Kidney (tissue), 14 donors: Measurements from ENCODE around the gene TMEM266. TPM values are rescaled to one million over a fixed set of nuclear protein-coding genes. Genes with fewer than 3 reads are reported as not detected.

Source experiments
- DNase-seq, 5 donors: peaks; one replicate each; pipeline ENCODE4 v3.0.0-alpha.2; 2013 to 2020
- FAIRE-seq: peaks from 2 replicates; lab custom pipeline; 2012; peaks lifted over from hg19 to GRCh38; lab: Jason Lieb, UNC
- H3K27ac ChIP-seq, 2 donors: one replicate each; pipeline ENCODE4 v1.7.0; 2013; ENCODE audit warnings: low read depth in 2 of 2, low read length in 2 of 2, inconsistent platforms in 1 of 2
- H3K27me3 ChIP-seq: one replicate; pipeline ENCODE4 v1.7.1; 2013; ENCODE audit warnings: low read length, inconsistent platforms; ENCODE audit not compliant: control insufficient read depth, insufficient read depth
- H3K36me3 ChIP-seq, 3 donors: one replicate each; pipeline versions ENCODE4 v1.7.0 to v1.7.1; 2013; ENCODE audit warnings: low read length in 3 of 3, control low read depth in 1 of 3, inconsistent platforms in 1 of 3; ENCODE audit not compliant: insufficient read depth in 3 of 3, control insufficient read depth in 2 of 3
- H3K4me1 ChIP-seq, 3 donors: one replicate each; pipeline versions ENCODE4 v1.7.0 to v1.7.1; 2013; ENCODE audit warnings: low read length in 3 of 3, inconsistent platforms in 1 of 3, low read depth in 1 of 3; ENCODE audit not compliant: control insufficient read depth in 2 of 3, insufficient read depth in 2 of 3
- H3K4me3 ChIP-seq, 3 donors: one replicate each; pipeline versions ENCODE4 v1.7.0 to v1.8.1; 2013; ENCODE audit warnings: low read length in 3 of 3, control low read depth in 1 of 3, inconsistent platforms in 1 of 3
- H3K9ac ChIP-seq, 3 donors: one replicate each; pipeline versions ENCODE4 v1.7.0 to v1.7.1; 2013; ENCODE audit warnings: low read length in 3 of 3, control low read depth in 1 of 3, inconsistent platforms in 1 of 3
- H3K9me3 ChIP-seq, 3 donors: one replicate each; pipeline versions ENCODE4 v1.7.0 to v1.7.1; 2013; ENCODE audit warnings: low read length in 3 of 3, control low read depth in 1 of 3, inconsistent platforms in 1 of 3; ENCODE audit not compliant: control insufficient read depth in 2 of 3, insufficient read depth in 1 of 3
- CTCF ChIP-seq: IDR thresholded peaks from 3 replicates; pipeline ENCODE4 v1.5.1; 2012; ENCODE audit warnings: mild to moderate bottlenecking, moderate library complexity, borderline replicate concordance; ENCODE audit not compliant: insufficient read depth; ENCODE audit errors: extremely low read depth
- intact Hi-C: fragments of 100-400 bp; cut with DNase I; formaldehyde crosslinking; loops from one replicate; pipeline ENCODE4 v1.11.1; 2022
- polyA plus RNA-seq: library from polyadenylated mRNA; stranded (reverse); fragments of 350-450 nt; fragmentation: Illumina TruSeq; extraction: RNeasy Lipid Tissue Mini Kit (QIAGEN cat#74804); gene quantifications from one replicate; pipeline ENCODE4 v1.2.3, GENCODE V29; 2014; ENCODE audit warnings: low read depth, low replicate concordance; ENCODE audit not compliant: insufficient read depth
- total RNA-seq: library from RNA; stranded (reverse); fragmentation: NEBNext Ultra II Directional; extraction: Animal tissue kit (Norgen Biotek cat#: 25700); gene quantifications from one replicate; pipeline ENCODE4 v1.2.1, GENCODE V29; 2021
- donor health status: control.
- donor health status: control.
- donor health status: control.
- donor health status: control.
- donor health status: control.
- donor health status: DM: yes; HTN: yes; CAD: no.
- donor health status: Normal renal cell carcinoma (clear cell type).

The TMEM266 gene
- total and polyA plus RNA-seq, 2 donors from 2014 or later: 0.72 to 3.1 TPM

- H3K4me1 ChIP-seq: peaks cover 0 to 7% (median 4%) of the 10 kb centered on the region in 3 donors
- intact Hi-C loops: no loop called here
- no peaks in the 10 kb centered on the region for H3K36me3 ChIP-seq
- no peak for FAIRE-seq
- DNase-seq: peak in 4 of 5 donors; percentile 39 to 72 (median 52)
- no peaks in the 10 kb centered on the region for H3K9me3 ChIP-seq
- peak overlapping the region in 1 of 3 donors; percentile 30 for H3K9ac ChIP-seq
- no peak overlapping the region for H3K27ac ChIP-seq
- TF ChIP-seq CTCF: peak; percentile 17
- H3K4me3 ChIP-seq: peak overlapping the region; percentile 52 to 76 (median 68)
- peaks cover 3% of the 10 kb centered on the region for H3K27me3 ChIP-seq
Observed at GRCh38 chr15:76058714-76059319, 968 bp upstream of the TMEM266 start.

GRCh38 chr15:76060118-76060989, 569 bp downstream of the TMEM266 start:
- peak overlapping the region; percentile 51 to 68 (median 58) for H3K4me3 ChIP-seq
- no peaks in the 10 kb centered on the region for H3K36me3 ChIP-seq
- no peak overlapping the region for H3K27ac ChIP-seq
- H3K4me1 ChIP-seq: peaks cover 3 to 7% (median 4%) of the 10 kb centered on the region in 3 donors
- H3K9me3 ChIP-seq: no peaks in the 10 kb centered on the region
- H3K9ac ChIP-seq: peak overlapping the region; percentile 23 to 30 (median 28)
- intact Hi-C loops: no loop called here
- DNase-seq (no peak), FAIRE-seq (no peak)
- TF ChIP-seq CTCF: no peak
- H3K27me3 ChIP-seq: peaks cover 3% of the 10 kb centered on the region

GRCh38 chr15:76061700-76062099, 1.9 kb downstream of the TMEM266 start:
- no peaks in the 10 kb centered on the region for H3K36me3 ChIP-seq
- H3K4me1 ChIP-seq: peaks cover 3 to 7% (median 4%) of the 10 kb centered on the region in 3 donors
- no peak overlapping the region for H3K4me3 ChIP-seq
- no peaks in the 10 kb centered on the region for H3K9me3 ChIP-seq
- no peak overlapping the region for H3K27ac ChIP-seq
- TF ChIP-seq CTCF: no peak
- no peak overlapping the region for H3K9ac ChIP-seq
- no peak for FAIRE-seq
- intact Hi-C loops: no loop called here
- DNase-seq: no peak
- H3K27me3 ChIP-seq: peaks cover 3% of the 10 kb centered on the region
